ENCODE data around the gene CDH23.

DNA sequence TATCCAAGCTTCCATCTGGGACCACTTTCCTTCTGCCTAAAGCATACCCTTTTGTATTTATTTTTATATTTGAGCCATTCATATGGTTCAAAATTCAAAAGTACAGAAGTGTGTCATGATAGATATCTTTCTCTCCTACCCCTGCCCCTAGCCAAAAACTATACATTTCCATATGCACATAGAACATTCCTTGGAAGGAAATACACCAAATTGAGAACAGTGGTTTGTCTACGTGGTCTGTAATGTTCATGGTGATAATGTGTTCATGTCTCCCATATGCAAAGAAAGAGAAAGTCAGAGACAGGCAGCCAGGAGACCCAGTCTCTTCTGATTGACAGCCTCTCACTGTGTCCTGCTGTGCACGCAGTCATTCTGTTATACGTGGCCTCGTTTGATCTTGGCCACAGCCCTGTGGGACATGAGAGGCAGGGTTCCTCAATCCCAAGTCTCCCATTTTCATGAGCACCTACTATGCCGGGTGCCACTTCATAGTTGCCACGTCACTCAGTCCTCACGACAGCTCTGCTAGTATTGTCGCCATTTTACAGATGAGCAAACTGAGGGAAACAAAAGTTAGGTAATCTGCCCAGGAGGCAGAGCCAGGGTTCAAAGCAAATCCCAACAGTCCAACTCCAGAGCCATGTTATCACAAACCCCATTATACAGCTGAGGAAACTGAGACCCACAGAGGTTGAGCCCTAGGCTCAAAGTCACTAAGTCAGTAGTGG is 8.0 kb upstream of the CDH23 start:
- TF ChIP-seq PKNOX1 (IDR thresholded peaks at IDR 0.05) (peak; percentile 89), FOXK2 (IDR thresholded peaks at IDR 0.05) (no peak), SUZ12 (IDR thresholded peaks at IDR 0.05) (no peak), SP1 (IDR thresholded peaks at IDR 0.05) (no peak), TARDBP (IDR thresholded peaks at IDR 0.05) (no peak), BHLHE40 (IDR thresholded peaks at IDR 0.05; ENCODE audit: borderline replicate concordance) (no peak), ELF4 (IDR thresholded peaks at IDR 0.05) (no peak), LEF1 (IDR thresholded peaks at IDR 0.05; ENCODE audit: borderline replicate concordance) (no peak), L3MBTL2 (conservative IDR thresholded peaks at IDR 0.05) (no peak), ARNT (IDR thresholded peaks at IDR 0.05) (no peak)

Data from HEK293T (cell line).